Renal cortical epithelial cell (primary cell): ENCODE results near the gene SLC16A13. TPM values are rescaled to one million over a fixed set of nuclear protein-coding genes. Genes with fewer than 3 reads are reported as not detected.
"Not testable (repeated sequence)": the region's sequence is repeated elsewhere in the genome, so short reads cannot be mapped to it uniquely, and the experiment has no call there.

ENCODE experiments used
- DNase-seq: peaks from one replicate; pipeline ENCODE4 v3.0.0-alpha.2; 2011; ENCODE audit warnings: low read depth
- total RNA-seq: library from RNA; depleted of rRNA; stranded (reverse); fragments of >200 nt; gene quantifications from 2 replicates; pipeline ENCODE4 v1.2.3, GENCODE V29; 2014

Gene SLC16A13
- total RNA-seq, 1 donor from 2014 or later: 0.99 TPM

DNA sequence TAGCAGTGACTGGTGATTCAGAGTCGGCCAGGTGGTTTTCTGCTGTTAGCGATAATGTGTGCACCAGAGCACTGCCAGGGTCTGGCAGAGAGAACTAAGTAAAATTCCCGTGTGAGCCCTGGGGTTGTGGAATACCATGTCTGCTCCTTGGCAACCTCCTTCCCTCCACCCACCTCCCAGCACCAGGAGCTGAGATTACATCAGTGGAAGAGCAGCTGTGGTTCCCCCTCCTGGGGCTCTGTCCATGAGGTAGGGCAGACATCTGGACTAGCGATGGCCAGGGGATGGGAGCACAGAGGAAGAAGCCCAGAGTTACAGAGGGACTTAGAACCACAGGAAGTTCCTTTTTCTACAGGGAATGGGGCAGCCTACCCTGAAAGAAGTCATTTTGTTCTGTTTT is 28.4 kb downstream of the SLC16A13 start:
- DNase-seq: peak; percentile 58

DNA sequence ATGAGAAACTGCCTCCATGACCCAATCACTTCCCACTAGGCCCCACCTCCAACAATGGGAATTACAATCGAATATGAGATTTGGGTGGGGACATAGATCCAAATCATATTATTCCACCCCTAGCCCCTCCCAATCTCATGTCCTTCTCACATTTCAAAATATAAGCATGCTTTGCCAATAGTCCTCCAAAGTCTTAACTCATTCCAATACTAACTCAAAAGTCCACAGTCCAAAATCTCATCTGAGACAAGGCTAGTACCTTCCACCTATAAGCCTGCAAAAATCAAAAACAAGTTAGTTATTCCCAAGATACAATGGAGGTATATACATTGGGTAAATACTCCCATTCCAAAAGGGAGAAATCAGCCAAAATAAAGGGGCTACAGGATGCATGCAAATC is 31.4 kb downstream of the SLC16A13 start:
- DNase-seq: no peak

DNA sequence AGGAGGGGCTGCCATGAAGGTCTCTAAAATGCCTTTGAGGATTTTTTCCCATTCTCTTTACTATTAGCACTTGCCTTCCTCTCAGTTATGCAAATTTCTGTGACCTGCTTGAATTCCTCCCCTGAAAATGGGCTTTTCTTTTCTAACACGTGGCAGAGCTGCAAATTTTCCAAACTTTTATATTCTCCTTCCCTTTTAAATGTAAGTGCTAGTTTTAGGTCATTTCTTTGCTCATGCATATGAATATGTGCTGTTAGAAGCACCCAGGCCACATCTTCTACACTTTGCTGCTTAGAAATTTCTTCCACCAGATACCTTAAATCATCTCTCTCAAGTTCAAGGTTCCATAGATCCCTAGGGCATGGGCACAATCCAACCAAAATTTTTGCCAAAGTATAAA is 32.5 kb downstream of the SLC16A13 start:
- no peak for DNase-seq

DNA sequence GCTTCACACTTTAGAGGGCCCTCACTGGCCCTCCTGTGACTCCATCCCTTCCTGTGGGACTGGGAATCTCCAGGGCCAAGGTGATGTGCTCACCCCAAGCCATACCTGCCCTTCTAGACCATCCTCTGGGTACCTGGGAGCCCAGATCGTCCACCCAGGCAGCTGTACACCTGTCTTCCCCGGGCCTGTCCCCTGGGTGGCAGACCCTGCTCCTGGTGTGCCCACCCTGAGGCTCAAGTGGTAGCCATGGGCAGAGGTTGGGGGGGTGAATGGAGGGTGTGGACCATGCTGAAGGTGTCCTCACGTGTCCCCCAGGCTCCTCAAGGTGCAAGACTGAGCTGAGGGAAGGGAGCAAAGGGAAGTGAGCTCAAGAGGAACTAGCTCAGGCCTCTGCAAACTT is 34.9 kb downstream of the SLC16A13 start:
- no peak for DNase-seq

DNA sequence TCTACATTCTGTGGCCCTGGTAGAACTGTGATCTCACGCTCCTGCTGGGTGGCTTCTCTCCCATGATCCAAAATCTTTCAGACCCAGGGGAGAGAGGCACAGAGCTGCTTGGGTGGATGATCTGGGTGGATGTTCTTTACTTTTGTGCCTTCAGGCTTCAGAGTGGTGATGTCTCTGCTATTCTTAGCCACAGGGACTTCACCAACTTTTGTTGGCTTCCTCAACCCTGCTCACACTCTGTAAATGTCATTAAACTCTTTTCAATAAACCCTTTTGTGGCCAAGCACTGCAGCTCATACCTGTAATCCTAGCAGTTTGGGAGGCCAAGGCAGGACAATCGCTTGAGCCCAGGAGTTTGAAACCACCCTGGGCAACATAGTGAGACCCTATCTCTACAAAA is 36.6 kb downstream of the SLC16A13 start:
- no peak for DNase-seq

DNA sequence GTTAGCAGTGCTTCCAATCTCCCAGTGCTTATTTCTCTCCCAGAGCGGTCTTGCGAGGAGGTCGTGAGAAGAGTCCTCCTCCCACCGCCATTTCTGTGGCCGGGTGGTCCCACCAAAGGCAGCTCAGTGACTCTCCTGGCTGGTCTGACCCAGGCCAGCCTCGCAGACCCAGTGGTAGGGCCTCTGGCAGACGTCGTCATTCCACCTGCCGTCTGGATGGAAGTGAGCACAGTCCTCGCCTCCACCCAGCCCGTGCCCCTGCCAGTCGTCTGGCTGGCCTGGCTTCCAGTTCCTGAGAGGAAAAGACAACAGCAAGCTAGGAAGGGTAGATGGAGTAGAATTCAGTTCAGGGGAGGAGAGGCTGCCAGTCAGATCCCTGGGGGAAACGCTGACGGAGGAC is 39.1 kb downstream of the SLC16A13 start:
- no peak for DNase-seq

DNA sequence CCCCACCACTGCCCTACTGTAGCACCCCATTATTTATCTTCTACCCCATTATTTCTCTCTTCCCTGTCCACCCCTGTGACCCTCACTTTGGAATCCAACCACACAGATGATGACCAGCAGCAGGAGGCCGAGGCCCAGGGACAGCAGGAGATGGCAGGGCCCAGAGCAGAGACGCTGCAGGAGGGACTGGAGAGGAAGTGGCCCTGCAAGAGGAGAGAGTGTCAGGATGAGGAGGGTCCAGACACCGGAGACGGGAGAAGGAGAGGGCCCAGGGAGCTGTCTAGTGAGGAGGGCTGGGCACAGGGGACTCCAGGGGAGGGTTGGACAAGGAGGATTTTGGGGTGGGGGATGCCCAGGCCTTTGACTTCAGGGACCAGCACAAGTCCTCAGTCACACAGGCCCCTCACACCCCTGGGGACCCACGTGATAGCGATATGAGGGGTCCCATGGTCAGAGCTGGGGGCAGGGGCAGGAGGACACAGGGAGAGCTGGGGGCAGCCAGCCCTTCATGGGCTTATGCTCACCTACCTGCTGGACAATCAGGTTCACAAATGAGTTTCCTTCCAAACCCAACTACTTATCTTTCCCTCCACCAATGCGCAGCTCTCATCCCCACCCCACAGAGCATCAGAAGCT is 42.2 kb downstream of the SLC16A13 start:
- DNase-seq: no peak

DNA sequence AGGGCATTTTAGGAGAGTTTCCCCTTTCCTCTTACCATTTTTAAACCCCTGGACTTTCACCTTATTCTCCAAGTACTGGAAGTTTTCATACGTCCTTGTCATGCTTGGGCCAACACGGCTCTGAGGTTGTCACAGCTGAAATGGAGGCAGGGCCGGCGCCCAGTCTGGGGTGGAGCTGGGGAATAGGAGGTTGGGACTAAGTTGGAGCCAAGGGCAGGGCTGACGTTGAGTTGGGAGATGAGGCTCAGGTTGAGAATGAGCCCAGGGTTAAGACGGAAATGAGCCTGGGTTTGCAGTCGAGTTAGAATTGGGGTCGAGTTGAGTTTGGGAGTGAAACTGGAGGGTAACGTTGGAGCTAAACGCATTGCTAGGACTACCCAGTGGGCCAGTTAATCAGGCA is 42.9 kb downstream of the SLC16A13 start:
- no peak for DNase-seq

DNA sequence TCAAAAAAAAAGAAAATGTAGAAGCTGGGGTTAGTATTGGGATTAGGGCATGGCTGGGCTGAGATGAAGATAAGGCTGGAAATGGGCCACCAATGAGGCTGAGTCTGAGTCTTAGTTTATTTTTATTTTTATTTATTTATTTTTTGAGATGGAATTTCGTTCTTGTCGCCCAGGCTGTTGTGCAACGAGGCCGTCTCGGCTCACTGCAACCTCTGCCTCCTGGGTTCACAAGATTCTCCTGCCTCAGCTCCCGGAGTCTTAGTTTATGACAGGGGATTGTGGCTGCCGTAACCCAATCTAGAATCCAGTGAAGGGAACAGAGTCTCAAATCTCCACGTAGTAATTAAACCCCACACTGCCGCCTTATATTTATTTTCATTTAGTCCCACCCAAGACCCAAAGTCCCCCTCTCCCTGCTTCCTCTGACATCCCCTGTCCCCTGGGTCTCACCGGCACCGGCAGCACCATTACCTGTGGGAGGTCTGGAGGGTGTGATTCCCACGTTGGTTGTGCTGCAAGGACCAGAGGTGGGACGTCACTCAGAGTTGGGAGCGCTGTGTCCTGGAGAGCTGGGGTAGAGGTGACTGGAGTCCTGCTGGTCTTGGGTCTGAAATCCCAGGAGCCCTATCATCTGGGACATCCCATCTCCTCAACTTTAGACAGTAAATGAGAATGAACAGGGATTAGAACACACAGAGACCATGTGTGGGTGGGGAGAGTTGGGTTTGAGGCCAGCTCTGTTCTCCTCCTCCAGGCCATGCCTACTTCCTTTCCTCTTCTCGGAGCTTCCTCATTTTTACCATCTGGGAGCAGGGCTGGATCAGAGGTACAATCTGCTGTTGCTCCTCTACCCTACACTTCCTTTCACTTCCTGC is 44.0 kb downstream of the SLC16A13 start, which contains the start of gene CLEC10A:
CLEC10A (minus strand) TSS at position 671 of the 875 bp plus-strand sequence. CDS start 1,439 bp downstream, outside the sequence.
- DNase-seq: no peak

DNA sequence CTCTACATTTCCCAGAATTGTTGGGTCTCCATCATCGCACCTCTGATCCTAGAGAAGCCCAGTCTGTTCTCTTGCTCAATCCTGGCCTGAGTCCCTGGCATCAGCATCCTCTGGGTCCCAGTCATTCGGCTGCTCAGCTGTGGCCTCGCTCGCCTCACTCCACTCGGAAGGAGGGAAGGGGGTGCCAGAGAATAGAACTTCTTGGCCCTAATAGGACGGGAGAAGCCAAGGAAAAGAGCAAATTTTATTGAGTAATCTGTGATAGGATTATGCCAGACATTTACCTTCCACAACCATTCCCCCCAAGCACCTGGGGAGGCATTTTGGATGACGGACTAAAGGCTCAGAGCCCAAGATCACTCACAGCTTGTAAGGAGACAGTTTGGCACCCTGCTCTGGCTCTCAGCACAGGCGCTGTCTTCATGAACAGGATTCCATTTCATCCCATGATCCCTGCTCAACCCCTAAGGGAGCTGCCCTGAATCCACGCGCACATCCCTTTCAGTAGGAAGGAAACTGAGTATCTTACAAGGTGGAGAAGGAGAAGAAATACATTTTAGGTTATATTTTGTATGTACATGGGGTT is 44.7 kb downstream of the SLC16A13 start:
- DNase-seq: no peak

DNA sequence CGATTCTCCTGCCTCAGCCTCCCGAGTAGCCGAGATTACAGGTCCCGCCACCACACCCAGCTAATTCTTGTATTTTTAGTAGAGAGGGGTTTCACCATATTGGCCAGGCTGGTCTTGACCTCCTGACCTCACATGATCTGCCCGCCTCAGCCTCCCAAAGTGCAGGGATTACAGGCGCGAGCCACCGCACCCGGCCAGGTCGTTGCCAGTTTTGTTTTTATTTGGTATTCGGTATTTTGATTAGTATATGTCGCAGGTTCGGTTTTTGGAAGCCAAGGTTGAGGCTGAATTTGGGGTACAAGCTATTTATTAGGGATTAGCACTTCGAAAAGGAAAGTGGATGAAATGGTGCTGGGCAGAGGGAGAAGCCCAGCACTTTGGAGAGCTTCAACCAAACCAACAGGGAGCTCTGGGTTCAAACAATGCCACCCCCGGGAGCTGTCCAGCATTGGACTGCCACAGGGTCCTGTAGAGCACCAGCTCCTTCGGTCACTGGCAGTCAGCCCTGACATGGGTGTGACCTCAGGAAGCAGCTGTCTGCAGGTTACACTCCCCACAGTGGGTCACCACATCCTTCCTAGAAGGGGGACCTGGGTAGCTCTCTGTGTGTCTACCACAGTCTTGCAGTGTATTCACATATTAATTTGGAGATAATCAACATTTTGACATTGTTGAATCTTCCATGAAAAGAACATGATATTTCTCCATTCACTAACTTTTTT is 45.7 kb downstream of the SLC16A13 start:
- no peak for DNase-seq

DNA sequence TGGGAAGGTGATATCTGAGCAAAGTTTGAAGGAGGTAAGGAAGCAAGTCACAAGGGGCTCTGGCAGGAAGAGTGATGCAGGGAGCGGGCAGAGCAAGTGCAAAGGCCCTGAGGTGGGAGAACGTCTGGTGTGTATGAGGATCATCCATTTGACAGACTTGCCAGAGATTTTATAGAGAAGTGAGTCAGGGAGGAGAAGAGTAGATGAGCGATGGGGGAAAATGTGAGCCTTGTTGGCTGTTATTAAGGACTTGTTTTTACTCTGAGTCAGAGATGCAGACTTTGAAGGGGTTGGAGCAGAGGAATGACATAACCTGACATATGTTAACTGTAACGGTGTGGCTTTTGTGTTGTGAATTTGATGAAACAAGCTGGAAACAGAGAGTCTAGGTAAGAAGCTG is 47.8 kb downstream of the SLC16A13 start:
- DNase-seq: no peak

DNA sequence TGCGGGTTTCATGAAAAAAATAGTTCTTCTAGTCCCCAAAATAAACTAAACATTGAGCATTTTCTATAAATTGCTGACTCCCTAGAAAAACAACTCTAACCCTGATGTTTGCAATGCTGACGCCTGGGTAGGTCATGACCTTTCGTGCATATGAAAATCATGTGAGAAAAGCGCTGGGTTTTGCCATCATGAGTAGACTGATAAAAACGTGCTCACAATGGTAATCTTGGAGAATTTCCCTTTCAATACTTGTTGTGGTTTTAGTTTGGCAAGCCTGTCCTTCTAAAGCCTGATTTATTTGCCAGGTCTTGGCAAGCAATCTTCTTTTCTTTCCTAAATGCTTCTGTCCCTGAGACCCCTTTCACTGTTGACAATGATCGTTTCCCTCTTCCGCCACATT is 48.3 kb downstream of the SLC16A13 start:
- no peak for DNase-seq

DNA sequence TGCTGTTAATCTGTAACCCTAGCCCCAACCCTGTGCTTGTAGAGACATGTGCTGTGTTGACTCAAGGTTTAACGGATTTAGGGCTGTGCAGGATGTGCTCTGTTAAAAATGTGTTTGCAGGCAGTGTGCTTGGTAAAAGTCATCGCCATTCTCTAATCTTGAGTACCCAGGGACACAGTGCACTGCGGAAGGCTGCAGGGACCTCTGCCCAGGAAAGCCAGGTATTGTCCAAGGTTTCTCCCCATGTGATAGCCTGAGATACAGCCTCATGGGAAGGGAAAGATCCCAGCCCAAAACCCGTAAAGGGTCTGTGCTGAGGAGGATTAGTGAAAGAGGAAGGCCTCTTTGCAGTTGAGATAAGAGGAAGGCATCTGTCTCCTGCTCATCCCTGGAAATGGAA is 52.6 kb downstream of the SLC16A13 start:
- DNase-seq: peak; percentile 49

DNA sequence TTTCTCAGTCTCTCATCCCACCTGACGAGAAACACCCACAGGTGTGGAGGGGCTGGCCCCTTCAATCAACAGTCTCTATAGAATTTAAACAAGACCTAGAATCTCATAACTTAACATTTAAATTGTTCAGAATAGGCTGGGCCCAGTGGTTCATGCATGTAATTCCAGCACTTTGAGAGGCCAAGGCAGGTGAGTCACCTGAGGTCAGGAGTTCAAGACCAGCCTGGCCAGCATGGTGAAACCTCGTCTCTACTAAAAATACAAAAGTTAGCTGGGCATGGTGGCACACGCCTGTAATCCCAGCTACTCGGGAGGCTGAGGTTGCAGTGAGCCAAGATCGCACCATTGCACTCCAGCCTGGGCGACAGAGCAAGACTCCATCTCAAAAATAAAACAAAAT is 53.8 kb downstream of the SLC16A13 start:
- DNase-seq: not testable (repeated sequence)

Other genes starting within 250 kb of the SLC16A13 start
- not detected in 2 replicates for gene TEKT1, start 204.3 kb upstream of the SLC16A13 start, total RNA-seq
- not detected in 2 replicates for gene ALOX12, start 40.0 kb upstream of the SLC16A13 start, total RNA-seq
- gene RNASEK, start 23.4 kb upstream of the SLC16A13 start, total RNA-seq: 31.4 and 40.3 TPM in 2 replicates
- gene BCL6B, start 13.0 kb upstream of the SLC16A13 start, total RNA-seq: under 0.01 and 0.05 TPM in 2 replicates
- not detected in 2 replicates for gene SLC16A11, start 8.1 kb downstream of the SLC16A13 start, total RNA-seq
- not detected in 2 replicates for gene CLEC10A, start 44.2 kb downstream of the SLC16A13 start, total RNA-seq
- gene ASGR2, start 78.8 kb downstream of the SLC16A13 start, total RNA-seq: not detected in 2 replicates
- gene ASGR1, start 143.4 kb downstream of the SLC16A13 start, total RNA-seq: 0.60 and 0.87 TPM in 2 replicates
- gene DLG4, start 183.8 kb downstream of the SLC16A13 start, total RNA-seq: 2.1 and 22.2 TPM in 2 replicates
- 307 and 382 TPM in 2 replicates for gene ACADVL, start 183.9 kb downstream of the SLC16A13 start, total RNA-seq
- gene DVL2, start 198.5 kb downstream of the SLC16A13 start, total RNA-seq: 26.4 and 47.5 TPM in 2 replicates
- gene PHF23, start 203.4 kb downstream of the SLC16A13 start, total RNA-seq: 41.2 and 50.7 TPM in 2 replicates
- gene GABARAP, start 206.4 kb downstream of the SLC16A13 start, total RNA-seq: 137 and 148 TPM in 2 replicates
- gene CTDNEP1, start 215.7 kb downstream of the SLC16A13 start, total RNA-seq: 19.4 and 53.9 TPM in 2 replicates
- gene ELP5, start 216.2 kb downstream of the SLC16A13 start, total RNA-seq: 22.1 and 24.8 TPM in 2 replicates
- 25.1 and 306 TPM in 2 replicates for gene CLDN7, start 226.5 kb downstream of the SLC16A13 start, total RNA-seq
- gene SLC2A4, start 245.7 kb downstream of the SLC16A13 start, total RNA-seq: 0.30 and 0.35 TPM in 2 replicates